HG02938 (cell line): Measurements from ENCODE around the gene FADS2.

Experiments
- ATAC-seq: cut with Tn5 transposase; IDR thresholded peaks from one replicate; pipeline ENCODE4 v1.9.1; 2021; ENCODE audit warnings: mild to moderate bottlenecking, moderate library complexity; ENCODE audit not compliant: unreplicated experiment

The FADS2 gene

DNA sequence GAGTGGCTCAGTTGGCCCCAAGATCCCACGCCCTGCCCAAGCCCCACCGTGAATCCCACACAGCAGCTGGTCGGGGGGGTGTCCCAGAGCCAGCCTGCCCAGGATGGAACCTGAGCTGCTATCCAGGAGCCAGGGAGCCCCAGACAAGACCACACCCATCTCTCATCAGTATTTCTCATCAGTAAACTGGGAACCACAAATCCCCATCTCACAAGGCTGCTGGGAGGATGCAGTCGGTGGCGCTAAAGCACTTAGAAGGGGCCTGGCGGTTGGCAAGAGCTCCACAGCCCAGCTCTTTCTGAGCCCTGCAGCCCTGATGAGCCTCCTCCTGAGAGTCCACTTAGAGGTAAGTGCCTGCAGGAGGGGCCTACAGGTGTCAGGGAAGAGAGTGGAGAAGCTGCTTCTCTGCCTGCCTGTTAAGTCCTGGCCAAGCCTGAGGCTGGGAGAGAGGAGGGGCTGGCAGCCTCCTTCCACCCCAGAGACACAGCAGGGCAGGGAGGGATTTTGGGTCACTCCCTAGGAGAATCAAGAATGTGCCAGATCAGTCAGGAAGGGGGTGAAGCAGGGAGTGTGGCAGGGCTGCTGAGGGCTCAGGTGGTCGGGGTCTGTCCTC lies 57.2 kb downstream of the FADS2 start:
- ATAC-seq: no peak

DNA sequence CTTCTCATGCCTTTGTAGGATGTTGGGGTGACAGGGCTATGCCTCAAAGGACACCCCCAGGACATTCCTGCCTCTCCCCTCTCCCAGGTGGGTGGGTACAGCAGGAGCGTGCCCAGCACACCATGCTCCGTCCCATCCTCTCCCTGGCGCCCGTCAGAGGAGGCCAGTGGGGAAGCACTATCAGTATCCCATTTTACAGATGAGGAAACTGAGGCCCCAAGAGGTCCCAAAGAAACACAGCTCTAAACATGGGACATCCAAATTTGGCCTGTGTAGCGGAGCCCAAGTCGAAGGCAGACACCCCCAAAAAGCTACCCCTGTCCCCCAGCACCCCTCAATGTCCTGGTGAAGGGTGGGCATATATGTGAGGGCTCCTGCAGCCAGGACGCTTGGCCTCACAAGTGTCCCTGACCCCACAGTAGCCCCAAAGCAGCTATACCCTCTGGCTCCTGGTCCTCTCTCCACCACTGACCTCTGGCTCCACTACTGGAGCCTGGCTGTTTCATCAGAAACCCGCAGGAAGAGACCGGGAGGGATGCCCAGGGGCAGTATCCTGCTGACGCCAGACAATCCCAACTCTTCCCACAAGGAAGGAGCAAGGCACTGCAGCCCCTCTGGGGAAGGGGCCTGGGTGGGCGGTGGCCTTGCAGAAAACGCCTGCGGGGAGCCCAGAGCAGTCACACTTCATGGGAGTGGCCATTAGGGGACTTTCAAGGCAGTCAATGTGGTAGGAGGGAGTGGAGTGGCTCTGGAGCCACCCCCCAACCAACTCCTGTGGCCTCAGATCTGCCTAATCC lies 57.9 kb downstream of the FADS2 start:
- ATAC-seq: no peak

DNA sequence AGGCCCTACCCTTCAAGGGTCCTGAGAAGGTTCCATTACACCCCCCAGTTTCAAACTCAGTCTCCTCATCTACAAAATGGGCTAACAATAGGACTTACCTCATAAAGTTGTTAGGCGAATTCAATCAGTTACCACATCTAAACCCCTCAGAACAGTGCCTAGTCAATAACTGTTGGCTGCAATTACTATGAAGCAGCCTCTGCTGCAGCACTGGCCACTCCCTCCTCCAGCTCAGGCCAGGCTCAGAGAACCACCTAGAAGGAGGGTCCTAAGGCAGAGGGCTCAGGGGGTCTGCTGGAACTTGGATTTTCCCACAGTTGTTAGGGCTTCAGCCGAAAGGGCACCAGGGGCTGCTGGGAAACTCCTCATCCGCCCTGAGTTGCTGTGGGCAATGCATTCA lies 58.5 kb downstream of the FADS2 start:
- ATAC-seq: no peak

DNA sequence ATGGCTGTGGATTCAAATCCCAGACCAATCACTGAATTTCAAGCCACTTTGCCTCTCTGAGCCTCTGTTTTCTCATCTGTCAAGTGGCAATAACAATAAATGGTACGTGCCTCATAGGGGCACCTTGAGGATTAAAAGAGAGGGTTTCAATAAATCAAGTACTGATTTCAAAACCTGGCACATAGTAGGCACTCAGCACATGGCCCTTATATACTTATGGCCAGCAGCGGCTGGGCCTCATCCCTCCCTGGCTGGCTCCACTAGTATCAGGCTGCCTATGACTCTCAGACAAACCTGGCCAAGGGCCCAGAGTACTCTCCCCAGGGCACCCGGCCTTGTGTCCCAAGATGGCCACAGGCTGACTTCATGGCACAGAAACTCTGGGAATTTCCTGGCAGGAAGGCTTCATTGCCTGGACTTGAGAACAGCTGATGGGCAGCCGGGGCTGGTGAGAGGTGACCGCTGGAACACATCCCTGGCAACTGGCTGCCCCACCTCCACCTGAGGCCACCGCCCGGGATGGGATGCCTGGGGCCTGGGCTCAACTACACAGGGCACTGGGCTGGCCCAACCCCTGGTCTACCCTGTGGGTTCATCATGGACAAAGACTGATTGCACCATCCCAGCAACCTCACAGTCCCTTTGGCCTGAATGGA lies 59.9 kb downstream of the FADS2 start:
- no peak for ATAC-seq

DNA sequence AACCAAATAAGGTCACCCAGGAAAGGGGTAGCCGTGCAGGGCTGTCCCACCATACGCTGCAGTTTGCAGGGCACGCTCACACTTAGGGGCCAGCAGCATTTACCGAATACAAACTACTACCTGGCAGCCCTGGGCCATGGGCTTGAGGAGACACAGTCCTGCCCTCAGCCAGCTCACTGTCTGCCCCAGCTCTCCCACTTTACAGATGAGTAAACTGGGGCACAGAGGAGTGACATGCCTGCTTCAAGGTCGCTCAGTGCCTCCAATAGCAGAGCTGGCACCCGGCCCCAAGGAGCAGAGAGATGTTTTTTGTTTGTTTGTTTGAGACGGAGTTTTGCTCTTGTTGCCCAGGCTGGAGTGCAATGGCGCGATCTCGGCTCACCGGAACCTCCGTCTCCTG lies 60.5 kb downstream of the FADS2 start:
- ATAC-seq: no peak

DNA sequence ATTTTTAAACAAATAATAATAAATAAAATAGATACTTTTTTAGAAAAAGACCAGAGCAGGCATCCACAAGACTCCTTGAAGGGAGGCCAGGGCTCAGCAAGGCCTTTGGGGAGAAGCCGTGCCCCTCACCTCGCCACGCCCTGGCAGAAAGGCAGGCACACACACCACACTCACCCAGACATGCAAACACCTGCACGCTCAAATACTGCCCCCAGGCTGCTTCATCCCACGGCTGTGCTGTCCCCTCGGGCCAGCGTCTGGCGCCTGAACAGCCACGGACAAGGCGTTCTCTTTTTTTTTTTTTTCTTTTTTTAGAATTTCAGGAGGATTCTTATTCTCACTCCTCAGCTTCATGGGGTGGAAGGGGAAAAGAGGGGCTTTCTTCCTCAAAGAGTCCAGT lies 61.7 kb downstream of the FADS2 start:
- ATAC-seq: no peak

DNA sequence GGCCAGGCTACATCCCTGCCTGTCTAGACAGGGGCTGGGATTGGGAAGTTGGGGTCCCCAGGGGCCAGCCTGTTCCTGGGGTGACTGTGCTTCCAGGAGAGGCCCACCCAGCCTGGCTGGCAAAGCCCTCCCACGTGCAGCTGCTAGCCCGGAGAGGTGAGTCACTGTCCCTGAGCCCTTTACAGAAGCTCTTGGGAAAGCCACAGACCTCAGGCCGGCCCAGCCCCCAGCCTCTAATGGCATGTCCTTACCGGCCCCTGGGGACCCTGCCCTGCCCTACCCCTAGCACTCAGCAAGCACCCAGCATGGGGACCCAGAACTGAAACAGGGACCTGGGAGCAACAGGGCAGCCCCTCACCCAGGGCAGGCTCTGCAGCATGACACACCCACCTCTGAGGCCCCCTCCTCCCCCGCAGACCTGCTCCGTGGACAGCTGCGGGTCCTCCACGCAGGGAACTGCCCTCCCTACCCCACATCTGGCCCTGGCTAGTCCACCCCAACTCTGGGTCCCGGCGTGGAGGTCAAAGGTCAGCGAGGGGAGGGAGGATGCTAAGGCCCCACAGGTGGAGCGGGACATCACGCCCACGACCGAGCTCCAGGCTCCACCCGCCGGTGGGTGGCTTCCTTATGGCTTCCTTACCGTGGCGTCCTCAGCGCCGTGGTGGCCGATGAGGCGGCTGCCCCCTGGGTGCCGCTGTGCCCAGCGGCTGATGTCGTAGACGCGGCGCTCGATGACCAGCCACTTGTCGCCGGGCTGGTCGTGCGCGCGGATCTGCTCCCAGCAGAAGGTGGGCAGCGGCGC lies 62.6 kb downstream of the FADS2 start:
- peak; percentile 8 for ATAC-seq

DNA sequence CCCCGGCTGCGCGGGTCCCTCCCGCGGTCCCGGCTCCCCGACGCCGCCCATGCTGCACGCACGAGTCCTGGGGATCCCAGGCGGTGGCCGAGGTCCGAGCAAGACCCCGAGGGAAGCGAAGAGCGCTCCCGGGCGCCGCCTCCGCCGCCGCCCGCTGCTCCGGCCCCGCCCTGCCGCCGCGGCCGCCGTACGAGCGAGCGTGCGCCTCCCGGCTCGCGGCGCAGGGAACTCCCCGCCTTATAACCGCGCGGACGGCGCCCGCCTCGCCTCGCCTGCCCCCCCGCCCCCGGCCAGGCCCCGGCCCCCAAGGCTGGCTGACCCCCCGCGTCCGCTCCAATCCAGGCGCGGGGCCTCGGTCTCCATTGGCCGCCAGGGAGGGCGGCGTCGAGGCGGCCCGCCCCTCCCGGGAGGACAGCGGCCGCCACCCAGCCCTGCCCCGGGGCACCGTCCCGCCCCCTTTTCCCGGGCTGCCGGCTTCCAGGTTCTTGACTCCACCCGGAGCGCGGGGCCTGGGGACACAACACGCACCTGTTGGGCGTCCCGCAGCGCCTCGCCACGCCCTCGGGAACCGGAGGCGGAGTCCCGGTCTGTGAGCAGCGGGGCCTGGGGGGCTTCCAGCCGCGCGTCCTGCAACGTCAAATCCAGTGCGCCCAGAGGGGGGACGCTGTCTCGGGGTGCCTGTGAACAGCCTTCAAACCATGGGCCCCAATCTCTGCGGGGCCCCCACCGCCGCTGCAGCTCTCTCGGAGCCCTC lies 63.4 kb downstream of the FADS2 start, which contains the start of gene FADS3:
TSS of gene FADS3 (minus strand) at position 215 of the 754 bp plus-strand sequence. CDS start at position 51, 164 bp downstream.
- ATAC-seq: peak; percentile 41

DNA sequence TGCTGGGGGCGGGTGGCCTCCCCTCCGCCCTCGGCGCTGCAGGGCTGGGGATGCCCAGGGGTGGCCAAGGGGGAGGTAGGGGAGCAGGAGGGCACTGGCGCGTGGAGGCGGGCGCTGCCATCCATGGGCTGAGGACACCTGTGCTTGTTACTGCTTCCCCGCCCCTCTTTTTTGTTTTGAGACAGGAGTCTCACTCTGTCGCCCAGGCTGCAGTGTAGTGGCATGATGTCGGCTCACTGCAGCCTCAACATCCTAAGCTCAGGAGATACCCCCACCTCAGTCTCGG lies 63.9 kb downstream of the FADS2 start:
- ATAC-seq: peak; percentile 24

DNA sequence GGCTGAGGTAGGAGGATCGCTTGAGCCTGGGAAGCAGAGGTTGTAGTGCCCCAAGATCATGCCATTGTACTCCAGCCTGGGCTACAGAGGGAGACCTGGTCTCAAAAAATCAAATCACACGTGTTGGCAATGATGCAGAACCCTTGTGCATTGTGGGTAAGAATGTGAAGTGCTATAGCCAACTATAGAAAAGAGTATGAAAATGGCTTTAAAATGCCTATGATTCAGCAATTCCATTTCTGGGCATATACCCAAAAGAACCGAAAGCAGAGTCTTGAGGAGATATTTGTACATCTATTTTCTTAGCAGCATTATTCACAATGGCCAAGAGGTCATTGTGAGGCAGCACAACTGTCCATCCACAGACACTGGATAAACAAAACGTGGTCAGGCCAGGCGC lies 65.9 kb downstream of the FADS2 start:
- no peak for ATAC-seq

DNA sequence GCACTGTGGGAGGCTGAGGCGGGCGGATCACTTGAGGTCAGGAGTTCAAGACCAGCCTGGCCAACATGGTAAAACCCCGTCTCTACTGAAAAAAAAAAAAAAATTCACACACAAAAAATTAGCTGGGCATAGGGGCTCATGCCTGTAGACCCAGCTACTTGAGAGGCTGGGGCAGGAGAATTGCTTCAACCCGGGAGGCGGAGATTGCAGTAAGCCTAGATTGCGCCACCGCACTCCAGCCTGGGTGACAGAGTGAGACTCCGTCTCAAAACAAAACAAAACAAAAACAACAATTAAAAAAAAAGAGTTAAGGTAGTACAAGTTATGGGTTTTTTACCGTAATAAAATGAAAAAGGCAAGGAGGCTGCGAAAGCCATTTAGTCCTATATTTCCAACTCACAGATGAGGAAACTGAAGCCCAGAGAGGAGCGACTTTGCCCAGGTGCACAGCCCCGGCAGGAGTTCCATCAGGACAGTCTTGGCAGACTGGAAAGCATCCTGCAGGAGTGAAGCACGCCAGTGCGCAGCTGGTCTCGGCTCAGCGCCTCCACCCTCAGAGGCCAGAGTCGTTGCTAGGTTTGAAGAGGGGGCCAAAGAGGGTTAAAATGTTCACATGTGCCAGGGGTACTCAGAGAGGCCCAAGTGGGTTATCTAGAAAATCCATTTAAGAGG lies 67.1 kb downstream of the FADS2 start:
- no peak for ATAC-seq

DNA sequence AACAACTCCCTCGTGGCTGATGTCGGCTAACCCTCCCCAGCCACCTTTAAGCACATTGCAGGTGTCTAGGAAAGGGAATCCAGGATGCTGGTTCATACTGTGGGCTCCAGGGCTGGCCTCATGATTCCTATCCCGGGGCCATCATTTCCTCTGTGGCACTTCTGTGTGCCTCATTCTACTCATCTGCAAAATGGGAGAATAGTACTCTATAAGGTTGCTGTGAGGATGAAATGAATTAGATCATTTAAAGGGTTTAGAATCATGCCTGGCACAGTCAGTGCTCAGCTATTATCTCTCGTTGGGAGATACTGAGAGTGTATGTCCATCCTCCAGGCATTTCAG lies 67.6 kb downstream of the FADS2 start:
- no peak for ATAC-seq

DNA sequence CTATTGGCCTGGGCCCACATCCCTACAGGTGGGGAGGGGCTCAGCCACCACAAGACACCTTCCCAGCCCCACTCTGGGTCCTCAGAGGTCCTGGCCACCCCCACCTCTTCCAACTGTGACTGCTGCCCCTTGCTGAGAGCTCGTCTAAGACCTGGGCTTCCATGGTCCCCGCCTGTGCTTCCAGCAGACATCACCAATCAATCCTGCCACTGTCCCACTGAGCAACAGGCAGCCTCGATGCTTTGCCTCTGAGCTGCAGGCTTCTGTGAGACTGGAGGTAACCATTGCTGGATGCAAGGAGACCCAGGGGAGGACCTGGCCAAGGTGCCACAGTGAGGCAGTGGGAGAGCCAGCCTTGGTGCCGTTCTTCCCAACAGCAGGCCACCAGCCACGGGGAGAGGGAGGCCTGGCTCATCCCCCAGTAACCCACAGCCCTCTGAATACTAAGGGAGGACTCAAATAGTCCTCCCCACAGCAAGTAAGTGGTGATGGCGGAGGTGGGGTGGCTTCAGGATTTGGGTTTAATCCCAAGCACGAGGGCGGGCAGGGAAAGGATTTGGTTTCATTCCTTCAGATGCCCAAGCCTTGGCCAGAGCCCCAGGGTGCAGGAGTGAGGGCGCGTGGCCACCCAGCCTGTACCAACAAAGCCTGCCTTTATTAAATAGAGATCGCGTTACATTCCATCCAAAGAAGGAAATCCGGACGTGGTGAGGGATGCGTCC lies 68.7 kb downstream of the FADS2 start:
- ATAC-seq: no peak

DNA sequence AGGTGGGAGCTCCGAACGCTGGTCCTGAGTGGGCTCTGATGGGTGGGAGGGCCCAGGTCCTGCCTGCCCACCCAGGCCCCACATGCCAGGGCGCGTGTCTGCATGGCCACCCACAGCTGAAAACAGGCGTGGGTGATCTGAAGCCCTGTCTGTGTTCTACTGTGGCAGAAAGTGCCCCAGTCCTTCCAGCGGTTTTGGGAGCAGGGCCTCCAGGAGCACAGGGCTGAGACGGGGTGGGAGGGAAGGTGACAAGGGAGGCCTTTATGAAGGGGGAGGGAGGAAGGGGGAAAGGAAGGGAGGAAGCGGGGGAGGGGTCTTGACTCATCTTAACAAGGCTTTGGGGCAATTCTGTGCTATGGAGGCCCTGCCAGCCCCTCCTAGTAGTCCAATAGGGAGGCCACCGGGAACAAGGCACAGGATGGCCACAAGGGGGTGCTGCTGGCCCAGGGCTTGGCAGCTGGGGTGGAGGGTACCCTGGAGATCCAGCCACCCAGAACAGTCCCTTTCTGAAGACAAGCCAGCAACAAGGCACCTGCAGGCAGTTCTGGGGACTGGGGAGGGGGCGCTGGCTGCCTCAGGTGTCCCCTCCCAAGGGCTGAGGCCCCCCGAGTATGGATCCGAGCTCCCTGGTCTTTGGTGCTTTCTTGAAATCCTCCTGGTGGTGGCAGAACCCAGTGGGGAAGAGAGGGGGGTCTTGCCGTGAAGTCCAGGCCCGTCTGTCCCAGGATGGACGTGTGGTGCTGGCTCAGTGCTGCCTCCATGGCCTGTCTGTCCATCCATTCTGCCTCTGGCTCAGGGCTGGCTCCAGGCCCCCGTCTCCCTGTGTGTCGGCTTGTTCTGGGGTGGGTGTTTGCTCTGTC lies 69.5 kb downstream of the FADS2 start:
- no peak for ATAC-seq

DNA sequence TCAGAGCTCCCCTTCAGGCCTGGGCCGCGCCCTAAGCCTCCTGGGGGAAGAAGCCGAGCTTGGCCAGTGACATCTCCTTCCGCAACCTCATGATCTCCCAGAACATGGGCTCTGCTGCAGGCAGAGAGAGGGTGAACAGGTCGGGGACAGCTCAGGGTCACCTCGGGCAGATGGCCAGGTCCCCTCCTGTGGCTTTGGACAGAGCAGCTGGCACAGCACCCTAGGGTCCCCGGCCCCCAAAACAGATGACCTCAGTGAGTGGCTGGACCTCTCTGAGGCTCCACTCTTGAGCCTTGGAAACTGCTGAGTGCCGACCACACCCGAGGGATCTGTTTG lies 70.1 kb downstream of the FADS2 start:
- no peak for ATAC-seq

DNA sequence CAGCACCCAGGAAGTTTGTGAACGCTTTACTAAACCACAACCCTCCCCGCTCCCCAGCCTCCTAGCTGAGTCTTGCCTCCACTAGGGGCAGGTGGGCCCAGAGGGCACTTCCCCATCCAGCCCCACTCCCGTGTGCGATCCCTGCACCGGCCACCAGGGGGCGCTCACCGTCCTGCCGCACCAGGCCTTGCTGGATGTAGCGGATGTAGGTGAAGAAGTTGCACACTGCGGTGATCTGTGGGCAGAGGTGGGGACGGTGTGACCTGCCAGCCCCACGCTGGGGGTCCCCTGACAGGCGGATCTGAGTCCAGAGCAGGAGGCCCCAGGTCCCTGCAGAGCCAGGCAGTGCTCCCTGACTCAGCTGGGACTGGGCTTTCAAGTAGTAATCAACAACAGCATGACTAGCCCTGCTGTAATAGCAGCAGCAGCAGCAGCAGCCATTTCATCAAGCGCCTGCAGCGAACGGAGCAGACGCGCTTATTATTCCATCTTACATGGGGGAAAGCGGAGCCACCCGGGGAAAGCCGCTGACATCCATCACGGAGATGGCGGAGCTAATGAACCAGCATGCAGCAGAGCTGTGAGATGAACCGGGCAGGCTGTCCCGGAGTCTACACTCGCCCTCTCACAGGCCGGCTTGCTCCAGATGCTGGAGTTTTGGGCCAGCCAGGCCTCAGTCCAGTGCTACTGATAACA lies 71.2 kb downstream of the FADS2 start:
- ATAC-seq: no peak

DNA sequence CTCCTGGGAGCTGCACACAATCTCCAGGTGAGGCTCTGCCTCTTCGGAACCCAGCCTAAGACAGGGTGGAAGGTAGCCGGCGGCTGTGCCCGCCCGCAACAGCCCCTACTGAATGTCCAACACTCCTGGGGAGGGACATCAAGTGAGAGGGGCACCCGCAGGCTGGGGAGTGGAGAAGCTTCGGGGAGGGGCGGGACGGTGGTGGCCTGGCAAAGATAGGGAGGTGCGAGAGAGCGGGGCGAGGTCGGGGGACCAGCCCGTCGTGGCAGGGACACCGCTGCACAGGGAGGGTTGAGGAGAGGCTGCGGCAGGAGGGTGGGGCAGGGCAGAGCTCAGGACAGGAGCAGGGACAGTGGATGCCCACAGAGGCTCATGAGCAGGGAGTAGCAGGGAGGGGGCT lies 72.2 kb downstream of the FADS2 start:
- ATAC-seq: no peak

DNA sequence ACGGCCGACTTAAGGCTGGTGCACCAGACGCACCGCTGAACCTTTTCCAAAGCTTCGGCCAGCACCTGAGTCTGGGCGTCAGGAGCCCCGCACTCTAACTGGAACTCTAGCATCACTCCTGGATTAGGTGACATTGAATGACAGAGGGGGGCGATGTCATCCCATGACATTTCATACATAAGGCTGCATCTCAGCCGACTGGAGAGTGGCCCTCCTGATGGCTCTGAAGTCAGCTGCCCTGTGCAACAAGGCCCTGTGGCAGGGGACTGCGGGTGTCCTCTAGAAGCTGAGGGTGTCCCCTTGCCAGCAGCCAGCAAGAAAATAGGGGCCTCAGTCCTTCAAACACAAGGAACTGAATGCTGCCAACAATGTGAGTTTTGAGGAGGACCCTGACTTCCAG lies 73.3 kb downstream of the FADS2 start:
- ATAC-seq: no peak
